HepG2 (cell line): ENCODE results near the gene PELI3. TPM values are rescaled to one million over a fixed set of nuclear protein-coding genes. Genes with fewer than 3 reads are reported as not detected.

Experiments
- AKAP8 ChIP-seq: sonication (generic); formaldehyde crosslinking; IDR thresholded peaks from 2 replicates; pipeline ENCODE4 v1.5.1; 2020; ENCODE audit warnings: mild to moderate bottlenecking, missing genetic modification reagents
- CHD4 ChIP-seq: fragments of 200-600 bp; sonication (generic); IDR thresholded peaks from 2 replicates; pipeline ENCODE4 v1.7.0; 2017; ENCODE audit warnings: mild to moderate bottlenecking, low read length, borderline replicate concordance
- HNF1A ChIP-seq, 2 experiments: sonication (generic) in 1 of 2; formaldehyde crosslinking in 1 of 2; IDR thresholded peaks; 2 replicates each; pipeline versions ENCODE4 v1.4.0 to v1.6.1; 2016 to 2020; ENCODE audit warnings: borderline replicate concordance in 1 of 2, low read depth in 1 of 2, mild to moderate bottlenecking in 1 of 2, missing genetic modification reagents in 1 of 2
- MAFF ChIP-seq: IDR thresholded peaks from 2 replicates; pipeline ENCODE4 v1.6.1; 2011; ENCODE audit warnings: low read depth, low read length, improper control_type of control experiment
- MBD4 ChIP-seq: IDR thresholded peaks from 2 replicates; pipeline ENCODE4 v1.6.1; 2012; ENCODE audit warnings: low read length, inconsistent platforms, borderline replicate concordance
- NFRKB ChIP-seq: fragments of 450-650 bp; IDR thresholded peaks from 2 replicates; pipeline ENCODE4 v1.6.1; 2017
- POLR2AphosphoS5 ChIP-seq: IDR thresholded peaks from 2 replicates; pipeline ENCODE4 v1.6.1; 2012; ENCODE audit warnings: low read depth, low read length
- SMYD3 ChIP-seq: sonication (generic); formaldehyde crosslinking; IDR thresholded peaks from 2 replicates; pipeline ENCODE4 v1.8.1; 2023; ENCODE audit warnings: mild to moderate bottlenecking, missing genetic modification reagents
- TEF ChIP-seq: sonication (generic); formaldehyde crosslinking; IDR thresholded peaks from 2 replicates; pipeline ENCODE4 v1.5.0; 2020; ENCODE audit warnings: missing genetic modification reagents
- THAP7 ChIP-seq: sonication (generic); formaldehyde crosslinking; IDR thresholded peaks from 2 replicates; pipeline ENCODE4 v1.8.1; 2023; ENCODE audit warnings: mild to moderate bottlenecking, missing genetic modification reagents
- ZBTB14 ChIP-seq: sonication (generic); formaldehyde crosslinking; IDR thresholded peaks from 2 replicates; pipeline ENCODE4 v1.4.0; 2020; ENCODE audit warnings: missing genetic modification reagents
- ZNF446 ChIP-seq: sonication (generic); formaldehyde crosslinking; IDR thresholded peaks from 2 replicates; pipeline ENCODE4 v1.5.0; 2020; ENCODE audit warnings: mild to moderate bottlenecking, missing genetic modification reagents
- ZNF484 ChIP-seq: sonication (generic); formaldehyde crosslinking; IDR thresholded peaks from 2 replicates; pipeline ENCODE4 v1.5.1; 2020; ENCODE audit warnings: mild to moderate bottlenecking, low read depth, missing genetic modification reagents, borderline replicate concordance
- ZNF547 ChIP-seq: sonication (generic); formaldehyde crosslinking; IDR thresholded peaks from 2 replicates; pipeline ENCODE4 v1.5.1; 2020; ENCODE audit warnings: mild to moderate bottlenecking, missing genetic modification reagents
- ZSCAN22 ChIP-seq: sonication (generic); formaldehyde crosslinking; IDR thresholded peaks from 2 replicates; pipeline ENCODE4 v1.4.0; 2020; ENCODE audit warnings: mild to moderate bottlenecking, missing genetic modification reagents
- polyA plus RNA-seq, 8 experiments: library from polyadenylated mRNA; depleted of rRNA in 3 of 8; stranded (reverse) in 7 of 8; unstranded in 1 of 8; fragments of >200 nt; fragmentation: Illumina TruSeq in 4 of 8; extraction: Trizol in 4 of 8; gene quantifications; 2 replicates each; pipeline versions ENCODE4 v1.2.1 to v1.2.3, GENCODE V29; 2011 to 2016; ENCODE audit warnings: low read depth in 4 of 8, missing spikeins in 1 of 8, mixed read lengths in 1 of 8; ENCODE audit not compliant: insufficient read depth in 1 of 8
- total RNA-seq, 5 experiments: library from RNA; depleted of rRNA; stranded (reverse); fragments of >200 nt; fragmentation: Illumina TruSeq; extraction: Trizol; gene quantifications; 2 replicates each; pipeline ENCODE4 v1.2.3, GENCODE V29; 2016; ENCODE audit warnings: low read depth in 1 of 5
- TF ChIP-seq, protein P1 (sequence below): sonication (generic); formaldehyde crosslinking; IDR thresholded peaks from 2 replicates; pipeline ENCODE4 v1.8.0; 2022; ENCODE audit warnings: missing genetic modification reagents, mild to moderate bottlenecking, borderline replicate concordance
- TF ChIP-seq, protein P2 (sequence below): sonication (generic); formaldehyde crosslinking; IDR thresholded peaks from 2 replicates; pipeline ENCODE4 v1.4.0; 2020; ENCODE audit warnings: mild to moderate bottlenecking, missing genetic modification reagents

Gene PELI3
- total and polyA plus RNA-seq, 2 of the 13 experiments (the other 11 are each of a cell fraction or from before 2014, with no cell fraction given): 2.0 to 4.0 TPM

- no peak for TF ChIP-seq NFRKB
- TF ChIP-seq ZNF547 (CRISPR knock-in tag): no peak; the same call in none of the 2 replicates
- TF ChIP-seq, protein P1, sequence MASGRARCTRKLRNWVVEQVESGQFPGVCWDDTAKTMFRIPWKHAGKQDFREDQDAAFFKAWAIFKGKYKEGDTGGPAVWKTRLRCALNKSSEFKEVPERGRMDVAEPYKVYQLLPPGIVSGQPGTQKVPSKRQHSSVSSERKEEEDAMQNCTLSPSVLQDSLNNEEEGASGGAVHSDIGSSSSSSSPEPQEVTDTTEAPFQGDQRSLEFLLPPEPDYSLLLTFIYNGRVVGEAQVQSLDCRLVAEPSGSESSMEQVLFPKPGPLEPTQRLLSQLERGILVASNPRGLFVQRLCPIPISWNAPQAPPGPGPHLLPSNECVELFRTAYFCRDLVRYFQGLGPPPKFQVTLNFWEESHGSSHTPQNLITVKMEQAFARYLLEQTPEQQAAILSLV (CRISPR knock-in tag): no peak
- peak; percentile 68; the same call in 1 of the 2 replicates for TF ChIP-seq SMYD3 (CRISPR knock-in tag)
- peak; percentile 66 for TF ChIP-seq POLR2AphosphoS5
- TF ChIP-seq TEF (CRISPR knock-in tag): no peak
- no peak for TF ChIP-seq HNF1A (IDR thresholded peaks at IDR 0.05; ENCODE audit: low read depth)
- TF ChIP-seq HNF1A (CRISPR knock-in tag; IDR thresholded peaks at IDR 0.05; ENCODE audit: borderline replicate concordance): peak; percentile 44; the same call in 1 of the 2 replicates
- TF ChIP-seq, protein P2, sequence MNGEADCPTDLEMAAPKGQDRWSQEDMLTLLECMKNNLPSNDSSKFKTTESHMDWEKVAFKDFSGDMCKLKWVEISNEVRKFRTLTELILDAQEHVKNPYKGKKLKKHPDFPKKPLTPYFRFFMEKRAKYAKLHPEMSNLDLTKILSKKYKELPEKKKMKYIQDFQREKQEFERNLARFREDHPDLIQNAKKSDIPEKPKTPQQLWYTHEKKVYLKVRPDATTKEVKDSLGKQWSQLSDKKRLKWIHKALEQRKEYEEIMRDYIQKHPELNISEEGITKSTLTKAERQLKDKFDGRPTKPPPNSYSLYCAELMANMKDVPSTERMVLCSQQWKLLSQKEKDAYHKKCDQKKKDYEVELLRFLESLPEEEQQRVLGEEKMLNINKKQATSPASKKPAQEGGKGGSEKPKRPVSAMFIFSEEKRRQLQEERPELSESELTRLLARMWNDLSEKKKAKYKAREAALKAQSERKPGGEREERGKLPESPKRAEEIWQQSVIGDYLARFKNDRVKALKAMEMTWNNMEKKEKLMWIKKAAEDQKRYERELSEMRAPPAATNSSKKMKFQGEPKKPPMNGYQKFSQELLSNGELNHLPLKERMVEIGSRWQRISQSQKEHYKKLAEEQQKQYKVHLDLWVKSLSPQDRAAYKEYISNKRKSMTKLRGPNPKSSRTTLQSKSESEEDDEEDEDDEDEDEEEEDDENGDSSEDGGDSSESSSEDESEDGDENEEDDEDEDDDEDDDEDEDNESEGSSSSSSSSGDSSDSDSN (CRISPR knock-in tag): peak; percentile 94
- no peak; the same call in 1 of the 2 replicates for TF ChIP-seq ZNF446 (CRISPR knock-in tag)
- TF ChIP-seq ZBTB14: no peak
- TF ChIP-seq MBD4: no peak
- peak; percentile 62; the same call in 1 of the 2 replicates for TF ChIP-seq THAP7
- TF ChIP-seq ZSCAN22 (CRISPR knock-in tag): no peak
- TF ChIP-seq CHD4: peak; percentile 99
- TF ChIP-seq ZNF484 (CRISPR knock-in tag): no peak
- TF ChIP-seq MAFF: no peak
- TF ChIP-seq AKAP8 (CRISPR knock-in tag): peak; percentile 86; the same call in 1 of the 2 replicates
Measured at GRCh38 chr11:66480117-66480938, 13.6 kb downstream of the PELI3 start, which contains the start of gene DPP3 (continued).
